Measurements from ENCODE around the gene HTR2B.

DNA sequence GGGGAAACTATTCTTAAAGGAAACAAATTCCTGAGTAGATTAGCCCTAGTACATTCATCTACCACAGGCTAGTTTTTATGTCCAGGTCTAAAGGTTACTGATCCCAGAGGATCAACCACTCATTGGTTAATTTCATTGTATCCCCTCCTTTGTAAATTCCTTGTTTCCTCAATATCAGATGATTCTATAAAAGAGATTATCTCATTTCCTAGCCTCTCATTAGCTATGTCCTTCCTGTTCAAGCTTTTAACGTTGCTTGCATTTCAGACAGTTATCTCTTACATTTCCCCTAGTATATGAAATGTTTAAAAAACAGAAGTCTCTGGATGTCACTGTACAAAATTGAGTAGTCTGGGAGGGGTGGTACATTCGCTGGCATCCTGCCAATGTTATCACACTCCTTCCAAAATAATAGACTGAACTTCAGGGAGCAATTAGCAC is 49.4 kb upstream of the HTR2B start:
- TF ChIP-seq CTCF (IDR thresholded peaks at IDR 0.05 in 8 of 11, conservative IDR thresholded peaks at IDR 0.05 in 3 of 11) (no peak), POLR2A (IDR thresholded peaks at IDR 0.05) (no peak), POLR2AphosphoS5 (IDR thresholded peaks at IDR 0.05) (no peak)

All from spleen (tissue), 7 donors.